ENCODE results near the gene HLCS. TPM values are rescaled to one million over a fixed set of nuclear protein-coding genes. Genes with fewer than 3 reads are reported as not detected.

HLCS gene
- total RNA-seq, 1 experiment from 2014 or later, result 12.7 TPM

- Mint-ChIP-seq H3K9me3 (no peaks in the 10 kb centered on the region), H3K4me3 (no peak overlapping the region), H3K36me3 (ENCODE audit: insufficient read depth in 1 of 3, low read depth in 3 of 3) (no peaks in the 10 kb centered on the region), H3K27ac (no peak overlapping the region), H3K27me3 (ENCODE audit: low read depth) (peaks cover 36% of the 10 kb centered on the region), H3K4me1 (peaks cover 14 to 16% of the 10 kb centered on the region in 2 experiments)
- no peak overlapping the region for H2BK120ac ChIP-seq (ENCODE audit: low read depth, low read length, poor library complexity, severe bottlenecking)
- no peak overlapping the region for H2BK12ac ChIP-seq (ENCODE audit: insufficient read length, low read depth, low read length)
- no peak overlapping the region for H4K8ac ChIP-seq (replicated peaks; ENCODE audit: insufficient read length, low read depth, low read length)
- no peak overlapping the region for H2AFZ ChIP-seq (ENCODE audit: low read length)
- no peak overlapping the region for H2BK20ac ChIP-seq (ENCODE audit: low read depth, low read length, poor library complexity, severe bottlenecking)
- no peak overlapping the region for H2BK5ac ChIP-seq (ENCODE audit: insufficient read length, low read length)
- no peak overlapping the region for H3K4ac ChIP-seq (ENCODE audit: low read depth, low read length)
- H3K4me2 ChIP-seq (ENCODE audit: insufficient read depth, insufficient read length, low read length), result no peak overlapping the region
- H3T11ph ChIP-seq (ENCODE audit: low read length), result no peak overlapping the region
- H3K27me3 ChIP-seq (ENCODE audit: insufficient read depth, low read length), result no peaks in the 10 kb centered on the region
- H4K5ac ChIP-seq (ENCODE audit: insufficient read length, low read depth, low read length), result no peak overlapping the region
- no peaks in the 10 kb centered on the region for H3K79me1 ChIP-seq (ENCODE audit: insufficient read depth, low read depth, low read length, poor library complexity, severe bottlenecking)
- no peak overlapping the region for H3K56ac ChIP-seq (ENCODE audit: insufficient read length, low read depth, low read length)
- no peaks in the 10 kb centered on the region; the same call in 1 of the 2 replicates for H3K4me1 ChIP-seq (ENCODE audit: insufficient read depth, low read length)
- no peak overlapping the region for H2AK5ac ChIP-seq (ENCODE audit: insufficient read length, low read length)
- H3K27ac ChIP-seq (ENCODE audit: insufficient read length, low read depth, low read length), result no peak overlapping the region
- H4K20me1 ChIP-seq (ENCODE audit: control insufficient read depth, insufficient read depth, insufficient read length), result no peaks in the 10 kb centered on the region
- H3K79me2 ChIP-seq (ENCODE audit: insufficient read depth, low read length), result no peaks in the 10 kb centered on the region
- WGBS (ENCODE audit: extremely low coverage, insufficient read length, low lambda C conversion rate), result no CpG with 5 or more reads among the region's 7 CpGs
- no peak for DNase-seq
- no peak overlapping the region for H2BK15ac ChIP-seq (ENCODE audit: low read depth, low read length)
- H3K9me3 ChIP-seq (ENCODE audit: control insufficient read depth, low read depth, low read length), result no peaks in the 10 kb centered on the region
- H3K23ac ChIP-seq (ENCODE audit: insufficient read length, low read depth, low read length), result no peak overlapping the region
- no peak overlapping the region for H4K91ac ChIP-seq (ENCODE audit: insufficient read length, low read depth, low read length)
- no peak overlapping the region for H3K18ac ChIP-seq (ENCODE audit: insufficient read length, low read depth, low read length)
- H3K14ac ChIP-seq (ENCODE audit: insufficient read depth, low read length), result no peak overlapping the region; the same call in 1 of the 2 replicates
- H3K23me2 ChIP-seq (ENCODE audit: insufficient read length, low read depth, low read length, poor library complexity, severe bottlenecking), result peaks cover 3% of the 10 kb centered on the region
- TF ChIP-seq CTCF (conservative IDR thresholded peaks at IDR 0.05), result no peak
- H3K9ac ChIP-seq (ENCODE audit: extremely low read depth, insufficient read length, low read length), result no peak overlapping the region
Measured at GRCh38 chr21:36743008-36743407, 223.5 kb downstream of the HLCS start.

Measured in H9 (cell line).